Measurements from ENCODE around the gene FILIP1L. TPM values are rescaled to one million over a fixed set of nuclear protein-coding genes. Genes with fewer than 3 reads are reported as not detected.

Gene FILIP1L
- total RNA-seq, 1 donor from 2014 or later = 47.0 TPM

- Mint-ChIP-seq H3K27ac (ENCODE audit: unreplicated experiment) (no peak overlapping the region), H3K4me3 (ENCODE audit: unreplicated experiment) (no peak overlapping the region), H3K4me1 (ENCODE audit: unreplicated experiment) (peaks cover 16% of the 10 kb centered on the region), H3K36me3 (ENCODE audit: unreplicated experiment) (peaks cover 32% of the 10 kb centered on the region), H3K27me3 (ENCODE audit: unreplicated experiment) (no peaks in the 10 kb centered on the region), H3K9me3 (ENCODE audit: unreplicated experiment) (peaks cover 31% of the 10 kb centered on the region)
- no peak for TF ChIP-seq CTCF (IDR thresholded peaks at IDR 0.05)
- DNase-seq (ENCODE audit: extremely low spot score, unreplicated experiment) = no peak
Observed at GRCh38 chr3:99803297-99803696, 311.0 kb downstream of the FILIP1L start.

GRCh38 chr3:99799422-99799821 is 314.9 kb downstream of the FILIP1L start:
- Mint-ChIP-seq H3K27ac (ENCODE audit: unreplicated experiment) (peak overlapping the region; percentile 25), H3K36me3 (ENCODE audit: unreplicated experiment) (peaks cover 53% of the 10 kb centered on the region)

GRCh38 chr3:99795573-99795972 is 318.7 kb downstream of the FILIP1L start:
- Mint-ChIP-seq H3K27me3 (ENCODE audit: unreplicated experiment) (no peaks in the 10 kb centered on the region), H3K9me3 (ENCODE audit: unreplicated experiment) (no peaks in the 10 kb centered on the region), H3K36me3 (ENCODE audit: unreplicated experiment) (peaks cover 67% of the 10 kb centered on the region)

More at GRCh38 chr3:99799422-99799821, 314.9 kb downstream of the FILIP1L start:
- Mint-ChIP-seq H3K27me3 (ENCODE audit: unreplicated experiment) (no peaks in the 10 kb centered on the region), H3K4me1 (ENCODE audit: unreplicated experiment) (peaks cover 18% of the 10 kb centered on the region), H3K9me3 (ENCODE audit: unreplicated experiment) (peaks cover 23% of the 10 kb centered on the region), H3K4me3 (ENCODE audit: unreplicated experiment) (no peak overlapping the region)
- TF ChIP-seq CTCF (IDR thresholded peaks at IDR 0.05) = no peak
- DNase-seq (ENCODE audit: extremely low spot score, unreplicated experiment) = no peak

GRCh38 chr3:99794485-99794884 is 319.8 kb downstream of the FILIP1L start:
- Mint-ChIP-seq H3K27ac (ENCODE audit: unreplicated experiment) (peak overlapping the region; percentile 58), H3K9me3 (ENCODE audit: unreplicated experiment) (no peaks in the 10 kb centered on the region), H3K4me1 (ENCODE audit: unreplicated experiment) (peaks cover 28% of the 10 kb centered on the region), H3K27me3 (ENCODE audit: unreplicated experiment) (no peaks in the 10 kb centered on the region), H3K36me3 (ENCODE audit: unreplicated experiment) (peaks cover 65% of the 10 kb centered on the region), H3K4me3 (ENCODE audit: unreplicated experiment) (no peak overlapping the region)
- TF ChIP-seq CTCF (IDR thresholded peaks at IDR 0.05) = no peak
- no peak for DNase-seq (ENCODE audit: extremely low spot score, unreplicated experiment)

More at GRCh38 chr3:99795573-99795972, 318.7 kb downstream of the FILIP1L start:
- Mint-ChIP-seq H3K4me1 (ENCODE audit: unreplicated experiment) (peaks cover 29% of the 10 kb centered on the region), H3K27ac (ENCODE audit: unreplicated experiment) (peak overlapping the region; percentile 59), H3K4me3 (ENCODE audit: unreplicated experiment) (no peak overlapping the region)
- no peak for TF ChIP-seq CTCF (IDR thresholded peaks at IDR 0.05)
- DNase-seq (ENCODE audit: extremely low spot score, unreplicated experiment) = no peak

GRCh38 chr3:99789011-99789721 is 325.1 kb downstream of the FILIP1L start:
- Mint-ChIP-seq H3K27ac (ENCODE audit: unreplicated experiment) (peak overlapping the region; percentile 55), H3K36me3 (ENCODE audit: unreplicated experiment) (peaks cover 57% of the 10 kb centered on the region), H3K4me3 (ENCODE audit: unreplicated experiment) (no peak overlapping the region), H3K27me3 (ENCODE audit: unreplicated experiment) (no peaks in the 10 kb centered on the region), H3K4me1 (ENCODE audit: unreplicated experiment) (peaks cover 56% of the 10 kb centered on the region), H3K9me3 (ENCODE audit: unreplicated experiment) (no peaks in the 10 kb centered on the region)
- no peak for DNase-seq (ENCODE audit: extremely low spot score, unreplicated experiment)
- TF ChIP-seq CTCF (IDR thresholded peaks at IDR 0.05) = peak; percentile 67

Small RNA genes within 50 kb of the gene (microRNA-seq; reads per million reads assigned to microRNA genes)
- gene MIR3921 (ENCODE audit: unreplicated experiment) = not detected

Other genes with a start within 250 kb of the FILIP1L start
- 35.3 and 38.9 TPM in 2 replicates for gene TBC1D23, start 146.5 kb upstream of the FILIP1L start, total RNA-seq
- 46.3 and 47.4 TPM in 2 replicates for gene NIT2, start 220.3 kb upstream of the FILIP1L start, total RNA-seq